ENCODE results near the gene CCDC97.
"Not testable (repeated sequence)": the region's sequence is repeated elsewhere in the genome, so short reads cannot be mapped to it uniquely, and the experiment has no call there.

CCDC97 gene

DNA sequence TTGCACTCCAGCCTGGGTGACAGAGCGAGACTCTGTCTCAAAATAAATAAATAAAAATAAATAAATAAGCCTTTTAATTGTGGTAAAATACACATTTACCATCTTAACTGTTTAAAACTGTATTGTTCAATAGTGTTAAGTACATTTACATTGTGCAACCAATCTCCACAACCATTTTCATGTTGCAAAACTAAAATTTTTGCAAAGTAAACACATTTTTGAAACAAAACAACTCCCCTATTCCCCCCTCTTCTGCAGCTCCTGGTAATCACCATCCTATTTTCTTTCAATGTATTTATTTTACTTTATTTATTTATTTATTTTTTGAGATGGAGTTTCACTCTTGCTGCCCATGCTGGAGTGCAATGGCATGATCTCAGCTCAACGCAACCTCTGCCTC is 59.8 kb downstream of the CCDC97 start:
- no peak for DNase-seq

DNA sequence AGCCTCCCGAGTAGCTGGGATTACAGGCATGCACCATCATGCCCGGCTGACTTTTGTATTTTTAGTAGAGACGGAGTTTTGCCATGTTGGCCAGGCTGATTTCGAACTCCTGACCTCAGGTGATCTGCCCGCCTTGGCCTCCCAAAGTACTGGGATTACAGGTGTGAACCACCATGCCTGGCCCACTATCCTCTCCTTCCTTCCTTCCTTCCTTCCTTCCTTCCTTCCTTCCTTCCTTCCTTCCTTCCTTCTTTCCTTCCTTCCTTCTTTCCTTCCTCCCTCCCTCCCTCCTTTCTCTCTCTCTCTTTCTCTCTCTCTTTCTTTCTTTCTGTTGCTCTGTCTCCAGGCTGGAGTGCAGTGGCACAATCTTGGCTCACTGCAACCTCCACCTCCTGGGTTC is 61.1 kb downstream of the CCDC97 start:
- not testable (repeated sequence) for DNase-seq

DNA sequence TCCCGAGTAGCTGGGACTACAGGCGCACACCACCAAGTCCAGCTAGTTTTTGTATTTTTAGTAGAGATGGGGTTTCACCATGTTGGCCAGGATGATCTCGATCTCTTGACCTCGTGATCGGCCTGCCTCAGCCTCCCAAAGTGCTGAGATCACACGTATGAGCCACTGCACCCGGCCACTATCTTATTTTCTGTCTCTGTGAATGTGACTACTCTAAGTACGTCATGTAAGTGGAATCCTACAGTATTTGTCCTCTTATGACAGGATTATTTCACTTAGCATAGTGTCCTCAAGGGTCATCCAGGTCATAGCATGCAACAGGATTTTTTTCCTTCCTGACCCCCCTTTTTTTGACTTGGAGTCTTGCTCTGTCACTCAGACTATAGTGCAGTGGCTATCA is 61.6 kb downstream of the CCDC97 start:
- DNase-seq: no peak

DNA sequence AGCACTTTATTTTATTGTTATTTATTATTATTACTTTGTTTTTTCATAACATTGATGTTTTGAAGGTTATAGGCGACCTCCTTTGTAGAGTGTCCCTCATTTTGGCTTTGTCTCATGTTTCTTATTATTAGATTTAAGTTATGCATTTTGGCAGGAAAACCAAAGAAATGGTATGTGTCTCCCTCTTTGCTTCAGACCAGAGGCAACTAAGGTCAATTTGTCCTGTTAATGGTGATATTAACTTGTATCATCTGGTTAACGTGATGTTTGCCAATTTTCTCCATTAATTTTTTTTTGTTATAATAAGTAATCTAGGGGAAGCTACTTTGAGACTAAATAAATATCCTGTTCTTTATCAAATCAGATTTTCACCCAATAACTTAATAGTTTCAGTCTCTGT is 62.5 kb downstream of the CCDC97 start:
- no peak for DNase-seq

DNA sequence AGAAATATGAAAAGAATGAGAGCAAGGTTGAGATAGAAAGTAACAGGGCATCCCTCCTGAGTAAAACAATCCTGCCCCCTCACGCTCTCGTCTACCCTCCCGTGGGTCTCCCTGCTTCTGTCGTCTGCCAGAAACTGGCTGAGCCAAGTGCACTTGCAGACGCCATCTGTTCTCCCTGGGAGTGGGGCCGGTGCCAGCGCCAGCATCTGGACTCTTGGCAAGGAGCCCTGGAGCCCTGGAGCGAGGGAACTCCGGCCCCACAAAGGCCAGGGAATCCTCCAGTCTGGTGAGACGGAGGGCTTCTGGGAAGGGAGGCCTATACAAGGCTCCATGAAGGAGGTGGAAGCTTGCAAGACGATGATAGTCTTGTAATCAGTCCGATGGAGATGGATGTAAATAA is 64.0 kb downstream of the CCDC97 start:
- no peak for DNase-seq
